ENCODE data around the gene FOXA2.

FOXA2 gene

DNA sequence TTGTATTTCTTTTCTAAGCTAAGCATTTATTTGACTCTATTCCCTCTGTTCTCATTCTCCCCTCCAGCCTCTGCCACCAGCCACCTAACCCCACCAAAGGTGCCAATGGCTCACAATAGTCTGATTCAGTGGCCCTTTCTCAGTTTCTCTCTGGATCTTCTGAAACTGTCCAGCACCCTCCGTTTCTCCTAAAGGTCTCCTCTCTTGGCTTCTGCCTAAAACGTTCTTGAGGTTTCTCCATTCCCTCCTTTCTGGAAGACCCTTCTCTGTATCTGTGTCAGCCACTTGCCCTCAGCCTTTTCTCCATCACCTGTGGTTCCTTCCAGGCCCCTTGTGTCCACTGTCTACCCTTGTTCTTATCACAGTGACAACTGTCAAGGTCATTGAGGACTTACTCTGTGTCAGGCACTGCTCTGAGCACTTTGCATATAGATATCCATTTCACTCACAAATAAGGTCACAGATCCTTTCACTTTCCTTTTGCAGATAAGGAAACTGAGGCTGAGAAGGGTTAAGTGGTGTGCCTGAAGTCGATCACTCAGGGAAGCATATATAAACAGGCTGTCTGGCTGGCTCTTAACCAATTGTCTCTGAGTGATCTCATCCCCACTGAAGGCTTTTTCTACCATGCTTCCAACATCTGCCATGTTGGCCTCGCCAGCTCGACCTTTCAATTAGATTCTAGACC is 48.1 kb downstream of the FOXA2 start:
- DNase-seq, result no peak

DNA sequence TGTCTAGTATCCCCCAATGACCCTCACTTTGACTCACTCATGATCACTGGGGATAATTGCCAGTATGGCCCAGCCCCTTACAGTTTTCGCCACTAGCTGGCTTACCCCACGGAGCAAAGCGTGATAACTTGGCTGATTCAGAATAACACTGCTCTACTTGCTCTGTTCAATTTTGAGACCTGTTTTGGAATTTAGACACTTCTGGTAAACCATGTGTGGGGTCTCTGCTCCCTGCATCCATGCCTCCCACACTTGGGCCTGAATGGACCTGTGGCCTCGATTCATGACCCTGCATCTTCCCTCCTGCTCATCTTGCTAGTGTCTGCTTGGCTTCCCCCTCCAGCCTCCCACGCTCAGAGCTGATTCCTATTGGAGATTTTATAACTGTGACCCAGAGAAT is 48.9 kb downstream of the FOXA2 start:
- no peak for DNase-seq

DNA sequence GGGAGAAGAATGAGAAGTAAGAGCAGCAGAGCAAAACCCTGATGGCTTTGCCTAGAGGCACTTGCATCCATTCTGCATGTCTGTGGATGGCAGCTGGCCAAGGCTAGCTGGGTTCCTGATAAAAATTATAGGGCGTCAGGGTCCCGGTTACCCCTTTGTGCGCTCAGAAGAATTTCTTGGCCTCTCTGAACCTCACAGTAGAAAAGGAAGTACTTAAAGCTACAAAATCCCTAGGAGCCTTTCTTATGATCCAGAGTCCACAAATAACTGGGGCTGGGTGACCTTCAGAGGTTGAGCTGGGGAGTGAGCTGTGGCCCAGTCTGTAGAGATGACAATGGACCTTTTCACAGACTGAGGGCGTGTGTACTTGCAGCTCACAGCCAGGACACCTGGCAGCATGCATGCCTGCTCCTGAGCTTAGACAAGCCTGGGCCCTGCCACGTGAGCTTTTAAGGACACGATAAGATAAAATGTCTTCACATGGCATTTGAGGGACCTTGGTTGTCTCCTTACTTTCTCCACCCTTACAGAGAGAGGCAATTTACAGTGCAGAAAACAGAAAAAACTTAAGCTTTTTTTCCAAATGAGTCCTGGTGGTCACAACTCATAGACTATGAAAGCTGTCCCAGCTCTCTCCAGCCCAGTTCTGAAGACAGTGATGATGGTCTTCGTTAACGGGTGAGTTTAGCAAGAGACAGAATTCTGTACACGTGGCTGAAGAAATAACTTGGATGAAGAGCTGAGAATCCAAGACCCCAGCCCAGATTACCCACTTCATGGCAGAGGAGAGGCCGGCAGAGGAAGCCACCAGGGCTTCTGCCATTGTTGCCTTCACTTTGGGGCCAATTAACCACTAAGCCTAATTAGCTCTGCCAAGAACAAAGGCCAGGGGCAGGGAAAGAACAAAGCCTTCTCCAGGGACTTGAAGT is 50.3 kb downstream of the FOXA2 start:
- DNase-seq, result no peak

DNA sequence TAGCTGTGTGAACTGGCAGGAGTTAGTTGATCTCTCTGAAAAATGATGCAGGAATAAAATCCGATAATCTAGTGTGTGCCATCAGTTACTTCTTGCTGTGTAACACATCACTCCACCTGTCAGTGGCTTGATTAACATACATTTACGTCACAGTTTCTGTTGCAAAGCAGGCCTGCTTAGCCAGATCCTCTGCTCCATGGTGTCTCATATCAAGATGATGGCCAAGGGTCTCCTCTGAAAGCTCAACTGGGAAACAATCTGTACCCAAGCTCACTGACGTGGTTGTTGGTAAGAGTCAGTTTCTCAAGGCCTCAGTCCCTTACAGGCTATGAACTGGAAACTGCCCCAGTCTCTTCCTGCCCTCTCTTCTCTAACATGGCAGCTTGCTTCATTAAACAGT is 51.8 kb downstream of the FOXA2 start:
- DNase-seq, result no peak

DNA sequence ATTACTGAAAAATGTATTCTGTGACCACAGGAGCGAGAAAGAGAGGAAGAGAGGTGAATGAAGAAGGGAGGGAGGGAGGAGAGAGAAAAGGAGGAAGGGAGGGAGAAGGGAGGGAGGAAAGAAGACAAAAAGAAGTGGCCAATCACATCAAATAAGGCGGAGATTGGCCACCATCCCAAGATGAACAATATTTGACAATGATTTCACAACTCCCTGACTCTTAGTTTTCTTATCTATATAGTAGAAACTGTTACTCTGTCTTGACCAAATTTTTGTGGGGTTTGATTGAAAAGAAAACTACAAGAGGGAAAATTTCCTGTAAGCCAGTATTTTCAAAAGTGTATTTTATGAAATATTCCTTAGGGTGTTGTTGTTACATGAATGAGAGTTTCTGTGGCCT is 52.6 kb downstream of the FOXA2 start:
- no peak for DNase-seq

DNA sequence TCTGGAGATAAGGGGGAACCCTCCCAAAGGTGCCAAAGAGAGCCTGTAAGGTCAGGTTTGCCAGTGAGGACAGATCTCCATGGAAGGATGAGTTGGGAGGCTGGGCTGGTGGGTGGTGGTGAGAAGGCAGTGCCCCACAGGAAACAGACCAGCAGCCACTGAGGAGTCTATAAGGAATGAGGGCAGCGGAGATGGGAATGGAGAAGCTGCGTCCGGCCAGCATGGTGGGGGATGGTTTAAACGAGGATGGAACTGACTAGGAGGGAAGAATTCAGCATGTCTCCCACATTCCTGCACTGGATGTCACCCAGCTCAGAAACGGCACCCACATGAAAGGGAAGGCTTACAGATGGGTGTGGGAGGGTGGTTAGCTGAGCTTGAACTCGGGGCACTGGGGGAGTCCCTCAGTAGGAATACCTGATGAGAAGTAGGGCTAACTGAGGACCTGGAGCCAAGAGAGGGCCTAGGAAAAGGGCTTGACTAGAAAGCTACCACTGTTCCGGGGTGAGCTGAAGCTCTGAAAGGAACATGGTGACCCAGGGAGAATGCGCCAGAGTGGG is 53.2 kb downstream of the FOXA2 start:
- DNase-seq, result no peak
